Epithelial cell of proximal tubule (primary cell): ENCODE measurements around the gene KRT74. TPM values are rescaled to one million over a fixed set of nuclear protein-coding genes. Genes with fewer than 3 reads are reported as not detected.

Experiments used
- DNase-seq: peaks from one replicate; pipeline ENCODE4 v3.0.0-alpha.2; 2011; ENCODE audit warnings: low read depth
- H3K4me3 ChIP-seq: 2 replicates; pipeline ENCODE4 v1.5.1; 2011; ENCODE audit warnings: low read depth, mild to moderate bottlenecking, low read length
- CTCF ChIP-seq: conservative IDR thresholded peaks from 2 replicates; pipeline ENCODE4 v1.5.1; 2012; ENCODE audit warnings: low read depth, mild to moderate bottlenecking, low read length
- total RNA-seq: library from RNA; depleted of rRNA; stranded (reverse); fragments of >200 nt; gene quantifications from 2 replicates; pipeline ENCODE4 v1.2.3, GENCODE V29; 2015

The KRT74 gene
- total RNA-seq, 1 donor from 2014 or later = not detected

GRCh38 chr12:52608161-52608560 lies 34.5 kb upstream of the KRT74 start:
- no peak for DNase-seq
- TF ChIP-seq CTCF = no peak
- H3K4me3 ChIP-seq = no peak overlapping the region

GRCh38 chr12:52607314-52607713 lies 33.7 kb upstream of the KRT74 start:
- TF ChIP-seq CTCF = no peak
- no peak overlapping the region for H3K4me3 ChIP-seq
- DNase-seq = no peak

GRCh38 chr12:52606581-52607218 lies 33.1 kb upstream of the KRT74 start:
- H3K4me3 ChIP-seq = no peak overlapping the region
- no peak for DNase-seq
- TF ChIP-seq CTCF = no peak

GRCh38 chr12:52606096-52606495 lies 32.5 kb upstream of the KRT74 start:
- no peak overlapping the region for H3K4me3 ChIP-seq
- TF ChIP-seq CTCF = no peak
- no peak for DNase-seq

- TF ChIP-seq CTCF = no peak
- no peak for DNase-seq
- H3K4me3 ChIP-seq = no peak overlapping the region
These were observed 31.9 kb upstream of the KRT74 start for GRCh38 chr12:52605542-52605941.

- no peak overlapping the region for H3K4me3 ChIP-seq
- no peak for TF ChIP-seq CTCF
- no peak for DNase-seq
These were observed 31.2 kb upstream of the KRT74 start for GRCh38 chr12:52604859-52605258.

- DNase-seq = no peak
- no peak overlapping the region for H3K4me3 ChIP-seq
- no peak for TF ChIP-seq CTCF
These were observed 29.7 kb upstream of the KRT74 start for GRCh38 chr12:52603314-52603713.
